AG20443 (cell line): ENCODE data around the gene AFP.

Experiments
- DNase-seq: peaks from one replicate; pipeline ENCODE4 v3.0.0; 2012; ENCODE audit warnings: low spot score, mixed read lengths

AFP gene

GRCh38 chr4:73438048-73438447 is 2.0 kb downstream of the AFP start:
- no peak for DNase-seq

- DNase-seq: no peak
Observed at GRCh38 chr4:73438582-73439215, 2.7 kb downstream of the AFP start.

- DNase-seq: no peak
Observed at GRCh38 chr4:73439445-73439844, 3.4 kb downstream of the AFP start.

- DNase-seq: no peak
Observed at GRCh38 chr4:73439991-73440390, 4.0 kb downstream of the AFP start.

- no peak for DNase-seq
Observed at GRCh38 chr4:73440653-73441052, 4.6 kb downstream of the AFP start.

- no peak for DNase-seq
Observed at GRCh38 chr4:73442275-73442674, 6.3 kb downstream of the AFP start.

- DNase-seq: no peak
Observed at GRCh38 chr4:73443224-73443623, 7.2 kb downstream of the AFP start.

- DNase-seq: no peak
Observed at GRCh38 chr4:73445383-73446335, 9.6 kb downstream of the AFP start.

- DNase-seq: peak; percentile 24
Observed at GRCh38 chr4:73446336-73446938, 10.4 kb downstream of the AFP start.

GRCh38 chr4:73447671-73448070 is 11.7 kb downstream of the AFP start:
- DNase-seq: no peak

- DNase-seq: no peak
Observed at GRCh38 chr4:73448448-73449203, 12.6 kb downstream of the AFP start.

GRCh38 chr4:73450398-73451004 is 14.5 kb downstream of the AFP start:
- DNase-seq: peak; percentile 73

GRCh38 chr4:73451404-73451803 is 15.4 kb downstream of the AFP start:
- peak; percentile 14 for DNase-seq

- no peak for DNase-seq
Observed at GRCh38 chr4:73451981-73452747, 16.1 kb downstream of the AFP start.

GRCh38 chr4:73452953-73453700 is 17.1 kb downstream of the AFP start:
- no peak for DNase-seq

- no peak for DNase-seq
Observed at GRCh38 chr4:73453701-73454005, 17.6 kb downstream of the AFP start.

- DNase-seq: no peak
Observed at GRCh38 chr4:73454920-73455319, 18.9 kb downstream of the AFP start.

GRCh38 chr4:73456177-73457022 is 20.4 kb downstream of the AFP start:
- no peak for DNase-seq
